Activated CD4-positive, alpha-beta T cell treated with anti-CD3 and anti-CD28 coated beads for 1 hour (primary cell): ENCODE results near the gene ZSCAN16.

ENCODE experiments used
- DNase-seq: peaks from one replicate; pipeline ENCODE4 v3.0.0-alpha.2; 2020

Gene ZSCAN16

DNA sequence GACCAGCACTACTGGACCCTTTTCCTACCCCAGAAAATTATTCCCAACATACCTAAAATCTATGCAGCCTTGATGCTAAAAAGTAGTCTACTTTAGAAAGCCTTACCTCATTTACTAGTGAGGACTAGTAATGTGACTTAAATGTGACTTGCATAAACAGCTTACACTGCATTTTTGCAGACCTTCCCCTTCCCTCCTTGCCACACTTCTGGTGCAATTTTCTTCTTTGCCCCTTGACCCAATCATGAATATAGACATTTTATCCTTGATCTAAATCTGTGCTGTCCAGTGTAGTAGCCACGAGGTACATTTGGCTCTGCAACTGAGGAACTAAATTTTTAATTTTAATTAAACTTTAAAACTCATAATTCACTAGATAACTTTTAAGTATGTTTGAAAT, 10.3 kb downstream of the ZSCAN16 start:
- DNase-seq = no peak

DNA sequence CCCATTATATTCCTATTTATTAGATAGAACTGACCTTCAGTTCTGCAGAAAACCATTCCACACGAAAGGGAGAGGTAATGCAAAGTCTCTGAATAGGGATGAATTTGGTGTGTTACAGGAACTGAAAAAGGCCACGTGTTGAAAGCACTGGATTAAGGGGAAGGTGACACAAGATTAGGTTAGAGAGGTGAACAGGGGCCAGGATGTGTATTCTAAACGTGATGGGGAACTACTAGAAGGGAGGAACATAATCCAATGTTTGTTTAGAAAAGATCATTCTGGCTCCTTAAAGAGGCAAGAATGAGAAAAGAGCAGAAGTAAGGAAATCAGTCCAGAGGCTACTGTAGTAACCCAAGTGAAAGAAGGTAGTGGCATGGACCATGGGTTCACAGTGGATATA, 11.0 kb downstream of the ZSCAN16 start:
- no peak for DNase-seq

DNA sequence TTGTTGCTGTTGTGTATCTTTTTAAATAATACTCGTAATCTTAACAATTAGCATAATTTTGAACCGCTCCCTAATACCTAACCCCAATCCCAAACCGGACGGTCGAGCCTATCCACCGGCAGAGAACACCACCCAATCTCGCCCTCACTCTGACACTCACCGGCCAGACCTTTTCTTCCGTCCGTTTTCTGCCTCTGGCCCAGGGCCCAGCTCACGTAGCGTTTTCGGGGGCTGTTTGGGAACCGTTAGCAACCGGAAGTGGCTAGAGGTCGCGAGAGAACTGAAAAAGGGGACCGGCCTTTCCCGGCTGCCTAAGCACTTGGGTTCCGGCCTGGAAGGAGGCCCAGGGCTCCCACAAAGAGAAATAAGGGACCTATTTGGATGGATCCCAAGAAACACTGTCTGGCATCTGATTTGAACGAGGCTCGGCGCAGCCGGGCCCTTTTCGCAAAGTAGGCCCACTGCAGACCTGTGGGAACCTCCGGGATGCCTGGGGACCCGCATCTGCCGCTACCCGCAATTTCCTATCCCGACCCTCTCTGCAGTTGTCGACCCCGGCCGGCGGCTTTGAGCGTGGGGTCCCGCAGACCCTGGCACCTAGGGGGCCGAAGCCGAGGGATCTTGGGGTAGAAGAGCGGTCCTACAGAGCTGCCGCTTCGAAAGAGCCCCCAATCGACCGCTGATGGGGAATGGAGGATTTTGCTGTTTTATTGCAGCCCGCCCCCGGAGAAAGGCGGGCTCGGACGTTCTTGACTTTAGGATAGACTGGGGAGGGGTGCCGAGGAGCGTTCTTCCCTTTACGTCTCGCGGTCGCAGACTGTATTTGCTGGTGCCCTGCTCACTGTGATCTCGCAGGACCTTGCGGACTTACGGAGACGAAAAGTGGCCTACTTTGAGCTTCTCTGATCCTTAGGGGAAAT, 12.4 kb downstream of the ZSCAN16 start:
- peak; percentile 62 for DNase-seq

DNA sequence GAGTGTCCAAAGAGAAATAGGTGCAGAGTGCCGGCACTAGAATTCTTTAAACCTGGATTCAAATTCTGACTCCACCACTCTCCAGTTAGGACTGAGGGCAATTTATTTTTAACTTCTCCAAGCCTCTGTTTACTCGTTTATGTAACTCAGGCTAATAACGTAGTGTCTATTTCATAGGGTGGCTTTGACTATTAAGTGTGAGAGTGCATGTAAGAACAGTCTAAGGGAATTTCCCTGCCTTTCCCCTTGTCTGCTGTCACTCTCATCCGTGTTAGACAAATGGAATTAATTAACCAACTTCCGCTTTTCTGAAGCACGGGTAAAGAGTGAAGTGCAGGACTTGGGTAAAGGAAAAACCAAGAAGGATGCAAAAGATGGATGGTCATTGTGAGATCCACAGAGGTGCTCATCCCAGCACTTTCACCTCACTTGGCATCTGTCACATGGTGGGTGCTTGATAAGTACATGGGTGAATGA, 13.1 kb downstream of the ZSCAN16 start:
- DNase-seq = peak; percentile 16

DNA sequence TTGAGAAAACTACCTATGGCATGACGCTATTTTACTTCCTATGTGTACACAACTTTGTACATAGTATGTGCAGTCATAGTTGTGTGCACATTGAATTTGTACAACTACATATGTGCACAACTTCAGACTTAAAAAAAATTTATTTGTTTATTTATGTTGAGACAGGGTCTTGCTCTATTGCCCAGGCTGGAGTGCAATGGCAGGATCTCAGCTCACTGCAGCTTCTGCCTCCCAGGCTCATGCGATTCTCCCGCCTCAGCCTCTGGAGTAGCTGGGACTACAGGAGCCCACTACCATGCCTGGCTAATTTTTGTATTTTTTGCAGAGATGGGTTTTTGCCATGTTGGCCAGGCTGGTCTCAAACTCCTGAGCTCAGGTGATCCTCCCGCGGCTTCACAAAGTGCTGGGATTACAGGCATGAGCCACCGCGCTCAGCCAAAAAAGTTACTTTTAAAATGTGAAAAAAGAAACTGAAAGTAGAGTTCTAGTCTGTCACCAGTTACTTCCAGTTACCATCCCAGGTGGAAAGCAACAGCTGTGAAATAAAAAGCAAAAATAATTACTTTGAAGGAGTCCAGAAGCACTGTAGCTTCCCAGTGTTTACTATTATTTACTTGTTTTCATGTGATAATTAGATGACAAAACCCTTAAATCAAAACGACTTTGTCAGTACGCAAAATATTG, 15.6 kb downstream of the ZSCAN16 start:
- no peak for DNase-seq

DNA sequence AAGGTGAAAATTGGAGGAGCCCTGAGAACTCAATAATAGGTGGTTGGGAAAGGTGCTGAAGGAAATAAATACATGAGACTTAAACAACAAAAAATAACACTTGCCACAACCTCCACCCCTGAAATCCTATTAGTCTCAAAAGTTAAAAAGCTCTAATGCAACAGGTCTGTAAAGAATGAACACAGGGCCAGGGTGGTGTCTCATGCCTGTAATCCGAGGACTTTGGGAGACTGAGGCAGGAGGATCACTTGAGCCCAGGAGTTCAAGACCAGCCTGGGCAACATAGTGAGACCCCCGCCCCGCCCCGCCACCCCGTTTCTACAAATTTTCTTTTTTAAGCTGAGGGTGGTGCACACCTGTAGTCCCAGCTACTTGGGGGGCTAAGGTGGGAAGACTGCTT, 16.2 kb downstream of the ZSCAN16 start:
- no peak for DNase-seq

DNA sequence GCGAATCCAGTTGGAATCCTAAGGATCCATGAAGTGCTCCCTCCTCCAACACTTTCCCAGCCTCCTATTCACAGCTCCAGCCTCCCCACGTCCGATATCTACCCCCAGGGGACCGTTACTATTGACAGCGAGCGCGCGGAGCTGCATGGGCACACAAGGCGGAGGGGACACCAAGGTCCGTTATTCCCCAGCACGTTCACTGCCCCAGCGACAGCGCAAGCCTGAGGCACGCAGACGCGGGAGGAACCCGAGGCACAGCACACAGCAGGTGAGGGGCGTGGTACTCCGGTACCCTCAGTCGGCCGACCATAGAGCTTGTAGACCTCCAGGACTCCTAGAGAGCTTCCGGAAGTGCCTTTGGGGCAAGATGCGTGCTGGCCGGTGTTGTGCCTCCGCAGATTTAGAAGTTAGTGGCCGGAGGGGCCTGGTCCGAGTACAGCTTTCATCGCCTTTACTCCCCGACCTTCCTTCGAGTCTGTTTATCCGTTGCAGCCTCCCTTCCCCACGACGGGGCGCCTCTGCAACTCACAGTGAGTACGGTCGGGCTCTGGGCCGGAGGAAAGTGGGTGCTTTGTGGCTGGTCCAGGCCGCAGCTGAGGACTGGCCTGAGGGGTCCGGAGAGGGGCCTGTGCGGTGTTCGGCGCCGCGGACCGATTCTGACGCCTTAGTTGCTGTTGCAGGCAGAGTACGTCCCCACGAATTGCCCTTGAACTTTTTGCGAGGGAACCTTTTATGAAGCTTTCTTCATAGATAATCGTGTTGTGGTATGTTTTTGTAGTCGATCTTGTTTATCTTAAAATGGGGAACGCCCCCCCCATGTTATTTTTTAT, 17.3 kb downstream of the ZSCAN16 start, which contains the start of gene ZKSCAN8:
TSS of gene ZKSCAN8 (plus strand) at position 384 of the 830 bp plus-strand sequence. CDS start 6,525 bp downstream, outside the sequence.
- peak; percentile 62 for DNase-seq

DNA sequence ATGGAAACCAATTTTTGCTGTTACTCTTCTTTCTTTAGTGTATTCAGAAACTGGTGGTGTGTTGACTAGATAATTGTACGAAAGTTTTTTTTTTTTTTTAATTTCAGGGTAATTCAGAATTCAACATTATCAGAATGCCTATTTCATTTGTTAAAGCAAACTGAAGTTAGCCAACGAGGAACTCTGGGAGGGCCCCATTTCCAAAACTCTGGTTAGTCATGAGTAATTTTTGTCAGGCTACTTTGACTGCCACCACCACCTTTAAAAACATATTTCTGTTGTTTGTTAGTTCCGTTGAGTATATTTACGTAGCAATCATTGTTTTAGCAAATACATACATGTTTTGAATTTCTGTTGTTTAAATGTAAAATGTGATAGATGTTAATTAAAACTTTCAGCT, 18.0 kb downstream of the ZSCAN16 start:
- DNase-seq = no peak

DNA sequence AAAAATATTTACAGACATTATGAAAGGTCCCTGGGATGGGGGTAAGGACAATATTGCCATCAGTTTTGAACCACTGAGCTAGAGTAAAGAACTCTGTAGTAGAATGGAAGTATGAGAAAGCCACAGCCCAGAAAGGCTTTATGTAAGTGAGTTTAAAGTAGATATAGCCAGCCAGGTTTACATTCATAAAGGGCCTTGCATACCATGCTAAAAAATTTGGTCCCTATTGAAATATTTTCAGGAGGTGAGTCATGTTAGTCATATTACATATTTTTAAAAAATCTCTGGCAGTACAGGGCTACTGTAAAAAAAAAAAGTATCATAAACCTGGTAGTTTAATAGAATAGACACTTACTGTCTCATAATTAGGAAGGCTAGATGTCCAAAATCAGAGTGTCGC, 20.8 kb downstream of the ZSCAN16 start:
- DNase-seq = no peak

DNA sequence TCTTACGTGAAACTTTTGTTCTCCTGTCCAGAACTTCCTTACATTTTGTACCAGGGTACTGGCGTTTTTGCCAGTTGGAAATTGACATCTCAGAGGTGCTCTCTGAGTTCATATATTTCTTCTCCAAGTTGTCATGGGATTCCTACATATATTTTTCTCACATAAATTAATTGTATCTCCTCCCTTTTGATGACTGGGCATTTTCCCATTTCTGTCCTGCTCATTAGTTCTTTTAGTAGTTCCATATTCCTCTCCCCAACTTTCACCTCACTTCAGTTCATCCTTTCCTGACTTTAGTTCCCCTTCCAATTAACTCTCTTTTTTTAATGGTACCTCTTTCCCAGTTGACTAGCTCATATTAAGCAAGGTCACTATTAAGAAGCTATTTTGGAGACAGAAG, 28.1 kb downstream of the ZSCAN16 start:
- DNase-seq = no peak

DNA sequence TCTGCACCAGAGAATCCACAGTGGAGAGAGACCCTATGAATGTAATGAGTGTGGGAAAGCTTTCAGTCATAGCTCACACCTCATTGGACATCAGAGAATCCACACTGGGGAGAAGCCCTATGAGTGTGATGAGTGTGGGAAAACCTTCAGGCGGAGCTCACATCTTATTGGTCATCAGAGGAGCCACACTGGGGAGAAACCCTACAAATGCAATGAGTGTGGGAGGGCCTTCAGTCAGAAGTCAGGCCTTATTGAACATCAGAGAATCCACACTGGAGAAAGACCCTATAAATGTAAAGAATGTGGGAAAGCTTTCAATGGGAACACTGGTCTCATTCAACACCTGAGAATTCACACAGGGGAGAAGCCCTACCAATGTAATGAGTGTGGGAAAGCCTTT, 29.1 kb downstream of the ZSCAN16 start:
- no peak for DNase-seq

DNA sequence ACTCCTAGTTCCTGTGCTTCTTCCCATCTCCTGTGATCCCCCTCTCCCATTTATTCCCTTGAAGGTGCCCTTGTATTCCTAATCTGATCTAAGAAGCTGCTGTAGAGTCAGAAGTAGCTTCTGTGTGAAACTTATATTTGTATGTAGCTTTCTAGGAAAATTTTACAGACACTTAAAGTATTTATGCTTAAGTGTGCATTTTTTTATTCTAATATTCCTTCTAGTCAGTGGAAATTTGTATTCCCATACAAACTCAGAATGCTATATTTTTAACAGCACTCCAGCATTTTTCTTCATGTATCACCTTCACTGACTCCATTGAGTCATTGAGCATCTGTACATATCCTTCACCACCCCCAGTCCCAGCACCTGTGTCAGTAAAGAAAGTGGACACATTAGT, 29.9 kb downstream of the ZSCAN16 start:
- DNase-seq = no peak

DNA sequence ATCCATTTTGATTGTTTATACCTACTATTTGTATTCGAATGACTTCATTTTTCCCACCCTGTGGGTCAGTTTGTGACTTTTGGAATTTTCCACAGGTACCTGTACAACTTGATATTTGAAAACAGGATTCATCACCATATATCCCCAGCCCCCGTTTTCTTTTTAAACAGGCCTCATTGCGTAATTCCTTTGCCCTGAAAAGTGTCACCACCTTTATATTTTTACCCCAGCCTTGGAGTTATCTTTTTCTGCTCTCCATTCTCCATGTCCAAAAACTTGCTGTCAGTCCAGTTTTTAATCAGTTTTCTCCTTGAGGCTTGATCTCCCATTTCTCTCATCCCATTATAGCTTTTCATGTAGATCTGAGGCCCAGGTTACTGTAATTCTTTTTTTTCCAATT, 33.9 kb downstream of the ZSCAN16 start:
- DNase-seq = no peak

DNA sequence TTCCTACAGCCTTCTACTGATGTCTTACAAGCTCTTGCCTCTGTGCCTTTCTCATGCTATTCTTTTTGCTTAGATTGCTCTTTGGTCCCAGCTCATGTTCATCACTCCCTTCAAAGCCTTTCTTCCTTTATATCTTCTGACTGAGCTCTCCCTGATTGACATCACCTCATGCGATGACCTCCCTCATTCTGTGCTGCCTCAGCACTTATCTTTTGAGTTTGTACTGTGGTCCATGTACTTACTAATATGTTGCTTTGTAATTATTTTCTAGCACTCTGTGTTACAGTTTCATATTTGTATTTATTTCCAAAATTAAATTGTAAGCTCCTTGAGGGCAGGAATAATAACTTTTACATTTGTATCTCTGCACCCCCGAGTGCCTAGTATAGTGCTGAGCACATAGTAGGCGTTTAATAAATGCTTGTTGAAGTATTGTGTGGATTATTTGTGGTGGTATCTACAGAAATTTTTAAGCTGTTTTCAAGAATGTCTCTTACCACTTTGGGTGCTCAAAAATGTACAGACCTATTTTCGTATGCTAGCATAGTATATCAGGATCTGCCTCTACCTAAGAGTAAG, 34.7 kb downstream of the ZSCAN16 start:
- no peak for DNase-seq

DNA sequence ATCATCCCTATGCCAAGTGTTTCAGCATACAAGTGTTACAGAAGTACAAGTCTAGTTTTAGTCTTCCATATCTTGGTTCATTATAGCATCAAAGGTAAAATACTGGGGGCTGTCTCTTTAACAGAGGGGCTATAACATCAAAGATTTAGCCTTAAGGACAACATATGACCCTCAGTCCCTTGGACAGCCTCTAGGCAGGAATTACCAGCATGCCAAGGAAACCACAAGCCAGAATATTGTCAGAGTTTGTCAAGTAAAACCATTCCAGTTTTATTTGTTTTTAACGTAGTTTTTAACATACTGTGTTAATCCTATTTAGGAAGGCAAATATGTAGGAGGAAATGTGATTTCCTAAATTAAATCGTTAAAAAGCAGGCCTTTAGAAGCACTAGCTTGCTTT, 35.8 kb downstream of the ZSCAN16 start:
- DNase-seq = no peak

DNA sequence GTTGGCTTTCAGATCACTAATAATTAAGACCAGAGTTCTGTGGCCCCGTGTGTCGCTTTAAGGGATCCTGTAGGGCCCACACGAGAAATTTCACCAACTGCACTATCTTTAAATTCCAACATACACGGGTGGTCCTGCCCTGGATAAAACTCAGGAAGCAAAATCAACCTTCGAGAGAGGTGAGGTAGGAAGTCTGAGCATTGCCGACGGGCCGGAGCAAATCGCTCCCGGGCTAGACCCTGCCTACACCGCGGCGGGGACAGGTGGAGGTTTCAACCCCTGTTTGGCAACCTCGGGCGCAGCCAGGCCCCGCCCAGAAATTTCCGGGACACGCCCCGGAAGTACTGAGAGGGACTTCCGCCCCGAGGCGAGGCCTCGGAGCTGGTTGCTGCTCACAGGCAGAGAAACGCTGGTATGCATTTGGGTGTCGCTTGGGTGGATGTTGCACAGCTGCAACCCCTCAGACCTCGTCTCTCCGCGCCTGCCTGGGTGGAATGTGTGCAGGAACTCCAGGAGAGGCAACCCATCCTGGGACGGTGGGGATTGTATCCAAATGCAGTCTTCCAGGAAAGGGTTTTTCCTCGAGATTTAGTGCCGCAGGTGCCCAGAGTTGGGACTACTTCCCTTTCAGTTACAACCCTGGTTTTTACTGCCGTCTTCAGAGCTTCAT, 37.1 kb downstream of the ZSCAN16 start:
- DNase-seq = peak; percentile 69

DNA sequence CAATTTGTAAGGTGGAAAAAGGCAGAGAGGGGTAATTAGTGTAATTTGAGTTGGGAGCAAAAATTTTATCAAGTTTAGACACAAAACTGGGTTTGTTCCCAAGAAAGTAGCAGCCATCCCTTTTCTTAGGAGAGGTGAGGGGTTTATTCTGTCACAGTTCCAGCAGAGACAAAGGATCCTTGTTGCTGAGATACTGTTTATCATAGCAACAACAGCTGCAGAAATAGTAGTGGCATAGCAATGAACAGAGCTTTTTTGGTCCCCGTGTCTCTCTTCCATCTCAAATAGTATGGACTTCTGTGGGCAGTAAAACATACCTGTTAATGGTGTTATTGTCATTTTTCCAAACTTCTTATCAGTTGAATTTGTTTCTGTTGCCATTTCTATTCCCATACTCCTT, 41.2 kb downstream of the ZSCAN16 start:
- no peak for DNase-seq

DNA sequence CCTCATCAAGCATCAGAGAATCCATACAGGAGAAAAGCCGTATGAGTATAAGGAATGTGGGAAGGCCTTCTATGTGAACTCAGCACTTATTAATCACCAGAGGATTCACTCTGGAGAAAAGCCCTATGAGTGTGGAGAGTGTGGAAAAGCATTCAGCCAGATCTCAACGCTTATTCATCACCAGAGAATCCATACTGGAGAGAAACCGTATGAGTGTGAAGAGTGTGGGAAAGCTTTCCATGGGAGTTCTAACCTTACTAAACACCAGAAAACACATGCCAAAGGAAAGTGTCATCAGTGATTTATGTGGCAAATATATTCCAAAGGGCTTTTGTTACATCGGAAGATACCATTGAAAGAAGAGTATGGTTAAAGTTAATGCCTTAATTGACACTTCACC, 42.7 kb downstream of the ZSCAN16 start:
- DNase-seq = no peak

DNA sequence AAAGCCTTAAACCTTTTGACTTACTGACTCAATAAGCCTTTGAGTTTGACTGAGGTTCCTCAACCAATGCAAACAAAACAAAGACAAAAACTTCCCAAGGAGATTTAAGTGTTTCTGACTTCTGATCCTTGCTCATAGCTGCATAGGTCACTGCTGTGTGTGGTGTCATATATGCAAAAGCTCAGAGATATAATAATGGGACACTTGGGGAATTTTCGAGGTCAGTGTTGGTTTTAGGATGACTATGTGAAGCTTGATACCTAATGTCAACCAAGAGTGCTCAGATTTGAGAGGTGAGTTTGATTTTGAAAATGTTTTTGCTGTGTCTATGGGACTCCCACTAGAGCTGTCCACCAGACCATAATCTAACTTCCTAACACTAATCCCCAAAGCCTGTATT, 43.5 kb downstream of the ZSCAN16 start:
- no peak for DNase-seq

DNA sequence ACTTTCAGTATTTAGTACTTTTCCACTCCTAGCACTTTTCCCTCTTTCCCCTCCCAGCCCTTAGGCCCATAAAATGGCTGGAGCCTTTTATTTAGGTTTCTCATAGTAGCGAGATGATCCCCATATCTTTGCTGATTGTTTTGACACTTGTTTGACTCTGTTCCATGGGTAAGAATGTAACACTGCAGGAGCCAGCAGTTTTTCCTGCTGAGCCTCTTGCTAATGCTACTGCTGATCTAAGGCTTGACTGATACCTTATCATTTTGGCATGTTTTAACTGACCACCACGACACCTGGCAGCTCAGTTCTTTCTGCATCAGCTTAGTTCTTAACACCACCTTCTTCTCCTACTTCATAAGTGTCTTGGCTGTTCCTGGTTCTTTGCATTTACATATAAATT, 46.9 kb downstream of the ZSCAN16 start:
- no peak for DNase-seq

DNA sequence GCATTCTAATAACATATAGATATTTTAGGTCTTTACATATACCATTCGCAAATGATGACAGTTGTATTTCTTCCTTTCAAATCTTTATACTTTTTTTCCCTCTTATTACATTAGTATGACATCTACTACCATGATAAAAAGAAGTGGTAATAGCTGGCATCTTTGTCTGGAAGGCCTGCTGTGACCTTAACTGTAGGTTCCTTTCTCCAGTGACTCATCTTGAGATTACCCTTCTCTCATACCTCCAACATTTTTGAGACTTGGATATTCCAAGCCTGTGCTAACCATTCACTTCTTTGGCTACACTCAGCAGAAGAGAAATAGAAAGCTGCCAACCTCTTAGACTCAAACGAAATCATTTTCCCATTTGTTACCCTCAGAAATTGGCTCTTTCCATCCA, 47.6 kb downstream of the ZSCAN16 start:
- no peak for DNase-seq

DNA sequence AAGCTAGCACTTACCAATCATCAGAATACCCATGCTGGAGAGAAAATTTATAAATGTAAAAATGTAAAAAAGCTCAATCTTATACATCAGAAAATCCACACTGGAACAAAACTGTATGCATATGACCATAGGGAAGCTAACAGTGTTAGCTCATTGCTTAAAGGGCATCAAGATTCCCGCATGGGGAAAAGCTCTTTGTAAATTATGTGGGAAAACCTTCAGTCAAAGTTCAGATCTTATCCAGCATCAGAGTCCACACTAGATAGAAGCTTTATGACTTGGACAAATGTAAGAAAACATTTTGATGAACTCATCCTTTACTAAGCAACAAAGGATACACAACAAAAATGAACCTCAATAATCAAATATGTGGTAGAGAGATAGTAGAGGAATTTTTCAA, 52.0 kb downstream of the ZSCAN16 start:
- DNase-seq = no peak
